SK-N-SH (cell line): ENCODE results near the gene ZDHHC14.

Experiments
- CTCF ChIP-seq: fragments of 200-600 bp; sonication (generic); IDR thresholded peaks from 2 replicates; pipeline ENCODE4 v1.6.1; 2017; ENCODE audit warnings: antibody characterized with exemption, mild to moderate bottlenecking, moderate library complexity
- EP300 ChIP-seq, 2 experiments: IDR thresholded peaks; 2 replicates each; pipeline versions ENCODE4 v1.4.0 to v1.6.1; 2012; ENCODE audit warnings: borderline replicate concordance in 1 of 2, low read depth in 1 of 2, low read length in 1 of 2
- FOXJ3 ChIP-seq: sonication (generic); formaldehyde crosslinking; IDR thresholded peaks from 2 replicates; pipeline ENCODE4 v1.5.1; 2020; ENCODE audit warnings: mild to moderate bottlenecking, missing genetic modification reagents
- GABPA ChIP-seq: IDR thresholded peaks from 2 replicates; pipeline ENCODE4 v1.4.0; 2012; ENCODE audit warnings: low read depth, mild to moderate bottlenecking
- JUND ChIP-seq: IDR thresholded peaks from 2 replicates; pipeline ENCODE4 v1.4.0; 2012
- NRF1 ChIP-seq: IDR thresholded peaks from 2 replicates; pipeline ENCODE4 v1.6.1; 2012; ENCODE audit warnings: low read depth, mild to moderate bottlenecking, low read length
- RAD21 ChIP-seq: IDR thresholded peaks from 2 replicates; pipeline ENCODE4 v1.6.1; 2012; ENCODE audit warnings: mild to moderate bottlenecking, low read length
- RCOR1 ChIP-seq: fragments of 150-350 bp; IDR thresholded peaks from 2 replicates; pipeline ENCODE4 v1.6.1; 2017; ENCODE audit warnings: antibody characterized with exemption, low read length
- RFX5 ChIP-seq: IDR thresholded peaks from 2 replicates; pipeline ENCODE4 v1.6.1; 2012; ENCODE audit warnings: mild to moderate bottlenecking, improper control_type of control experiment, low read length
- SMC3 ChIP-seq: IDR thresholded peaks from 2 replicates; pipeline ENCODE4 v1.6.1; 2012; ENCODE audit warnings: low read depth, low read length, improper control_type of control experiment
- TCF12 ChIP-seq: IDR thresholded peaks from 2 replicates; pipeline ENCODE4 v1.4.0; 2012
- YY1 ChIP-seq: IDR thresholded peaks from 2 replicates; pipeline ENCODE4 v1.4.0; 2012; ENCODE audit warnings: low read depth, mild to moderate bottlenecking
- TF ChIP-seq, protein P1 (sequence below): IDR thresholded peaks from 2 replicates; pipeline ENCODE4; 2012
- TF ChIP-seq, protein P2 (sequence below): IDR thresholded peaks from 2 replicates; pipeline ENCODE4 v1.6.1; 2012; ENCODE audit warnings: mild to moderate bottlenecking, low read depth, low read length, moderate library complexity

DNA sequence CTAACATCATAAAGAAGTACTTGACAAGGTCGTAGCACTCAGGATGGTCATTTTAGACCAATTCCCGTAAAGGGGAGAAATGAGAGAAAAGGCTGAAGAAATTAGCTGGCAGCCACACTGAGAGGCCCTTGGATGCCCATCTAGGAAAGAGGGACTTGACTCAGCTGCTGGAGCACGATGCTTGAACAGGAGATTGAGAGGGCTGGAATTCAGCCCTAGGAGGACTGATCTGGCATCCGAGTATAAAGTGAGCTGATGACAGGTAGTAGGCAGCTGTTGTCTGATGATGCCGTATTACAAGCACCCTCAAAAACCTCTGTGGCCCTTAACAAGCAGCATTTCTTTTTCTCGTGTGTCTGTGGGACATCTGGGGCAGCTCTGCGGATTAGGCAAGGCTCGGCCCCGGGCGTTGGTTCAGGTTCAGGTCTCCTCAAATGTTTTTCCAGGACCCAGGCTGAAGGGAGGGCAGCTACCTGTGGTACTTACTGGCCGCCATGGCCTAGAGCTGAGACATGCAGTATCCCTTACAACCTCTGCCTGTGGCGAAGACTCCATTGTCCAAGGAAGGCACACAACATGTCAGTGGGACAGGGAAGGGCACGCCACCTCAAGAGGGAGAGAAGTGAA, 222.4 kb downstream of the ZDHHC14 start:
- TF ChIP-seq NRF1 (no peak), YY1 (no peak), CTCF (no peak), JUND (no peak), SMC3 (no peak), GABPA (no peak), EP300 (IDR thresholded peaks at IDR 0.05; ENCODE audit: borderline replicate concordance in 1 of 2, low read depth in 1 of 2, low read length in 1 of 2) (no peak), FOXJ3 (no peak), RAD21 (no peak), RFX5 (no peak), TCF12 (no peak), RCOR1 (no peak)
- TF ChIP-seq, protein P1, sequence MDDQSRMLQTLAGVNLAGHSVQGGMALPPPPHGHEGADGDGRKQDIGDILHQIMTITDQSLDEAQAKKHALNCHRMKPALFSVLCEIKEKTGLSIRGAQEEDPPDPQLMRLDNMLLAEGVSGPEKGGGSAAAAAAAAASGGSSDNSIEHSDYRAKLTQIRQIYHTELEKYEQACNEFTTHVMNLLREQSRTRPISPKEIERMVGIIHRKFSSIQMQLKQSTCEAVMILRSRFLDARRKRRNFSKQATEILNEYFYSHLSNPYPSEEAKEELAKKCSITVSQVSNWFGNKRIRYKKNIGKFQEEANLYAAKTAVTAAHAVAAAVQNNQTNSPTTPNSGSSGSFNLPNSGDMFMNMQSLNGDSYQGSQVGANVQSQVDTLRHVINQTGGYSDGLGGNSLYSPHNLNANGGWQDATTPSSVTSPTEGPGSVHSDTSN: no peak
- TF ChIP-seq, protein P2, sequence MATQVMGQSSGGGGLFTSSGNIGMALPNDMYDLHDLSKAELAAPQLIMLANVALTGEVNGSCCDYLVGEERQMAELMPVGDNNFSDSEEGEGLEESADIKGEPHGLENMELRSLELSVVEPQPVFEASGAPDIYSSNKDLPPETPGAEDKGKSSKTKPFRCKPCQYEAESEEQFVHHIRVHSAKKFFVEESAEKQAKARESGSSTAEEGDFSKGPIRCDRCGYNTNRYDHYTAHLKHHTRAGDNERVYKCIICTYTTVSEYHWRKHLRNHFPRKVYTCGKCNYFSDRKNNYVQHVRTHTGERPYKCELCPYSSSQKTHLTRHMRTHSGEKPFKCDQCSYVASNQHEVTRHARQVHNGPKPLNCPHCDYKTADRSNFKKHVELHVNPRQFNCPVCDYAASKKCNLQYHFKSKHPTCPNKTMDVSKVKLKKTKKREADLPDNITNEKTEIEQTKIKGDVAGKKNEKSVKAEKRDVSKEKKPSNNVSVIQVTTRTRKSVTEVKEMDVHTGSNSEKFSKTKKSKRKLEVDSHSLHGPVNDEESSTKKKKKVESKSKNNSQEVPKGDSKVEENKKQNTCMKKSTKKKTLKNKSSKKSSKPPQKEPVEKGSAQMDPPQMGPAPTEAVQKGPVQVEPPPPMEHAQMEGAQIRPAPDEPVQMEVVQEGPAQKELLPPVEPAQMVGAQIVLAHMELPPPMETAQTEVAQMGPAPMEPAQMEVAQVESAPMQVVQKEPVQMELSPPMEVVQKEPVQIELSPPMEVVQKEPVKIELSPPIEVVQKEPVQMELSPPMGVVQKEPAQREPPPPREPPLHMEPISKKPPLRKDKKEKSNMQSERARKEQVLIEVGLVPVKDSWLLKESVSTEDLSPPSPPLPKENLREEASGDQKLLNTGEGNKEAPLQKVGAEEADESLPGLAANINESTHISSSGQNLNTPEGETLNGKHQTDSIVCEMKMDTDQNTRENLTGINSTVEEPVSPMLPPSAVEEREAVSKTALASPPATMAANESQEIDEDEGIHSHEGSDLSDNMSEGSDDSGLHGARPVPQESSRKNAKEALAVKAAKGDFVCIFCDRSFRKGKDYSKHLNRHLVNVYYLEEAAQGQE: no peak
